IPS DF 6.9 (cell line): ENCODE data around the gene SLC25A26.

Experiments
- DNase-seq: peaks from one replicate; pipeline ENCODE4 v3.0.0-alpha.2; 2013; ENCODE audit warnings: low read depth, low spot score
- H3K27ac ChIP-seq: one replicate; pipeline ENCODE4 v1.5.1; 2013; ENCODE audit warnings: low read length, control low read depth
- H3K27me3 ChIP-seq: 2 replicates; pipeline ENCODE4 v1.6.1; 2013; ENCODE audit warnings: mild to moderate bottlenecking, low read length; ENCODE audit not compliant: control insufficient read depth, insufficient read depth
- H3K36me3 ChIP-seq: 2 replicates; pipeline ENCODE4 v1.6.1; 2013; ENCODE audit warnings: low read length; ENCODE audit not compliant: control insufficient read depth, insufficient read depth
- H3K4me1 ChIP-seq: 2 replicates; pipeline ENCODE4 v1.6.1; 2013; ENCODE audit warnings: low read length; ENCODE audit not compliant: control insufficient read depth, insufficient read depth
- H3K4me3 ChIP-seq: 2 replicates; pipeline ENCODE4 v1.5.1; 2013; ENCODE audit warnings: mild to moderate bottlenecking, low read length
- H3K9me3 ChIP-seq: 2 replicates; pipeline ENCODE4 v1.6.1; 2013; ENCODE audit warnings: low read length, inconsistent platforms; ENCODE audit not compliant: control insufficient read depth, insufficient read depth
- WGBS: extraction: QIAGEN DNeasy Blood & Tissue Kit; methylation state at CpG from one replicate; pipeline ENCODE4 v1.1.7; 2013; ENCODE audit warnings: mixed read lengths, missing lambda C conversion rate; ENCODE audit not compliant: insufficient read length, insufficient coverage; 5-methylcytosine and 5-hydroxymethylcytosine counted together

SLC25A26 gene

GRCh38 chr3:66199089-66199473 lies 21.7 kb upstream of the SLC25A26 start:
- no CpG with 5 or more reads among the region's 1 CpG for WGBS

GRCh38 chr3:66200147-66200546 lies 20.7 kb upstream of the SLC25A26 start:
- no peak for DNase-seq
- no peaks in the 10 kb centered on the region for H3K27me3 ChIP-seq
- no CpG with 5 or more reads among the region's 3 CpGs for WGBS
- no peaks in the 10 kb centered on the region for H3K36me3 ChIP-seq
- H3K27ac ChIP-seq = no peak overlapping the region
- no peaks in the 10 kb centered on the region for H3K9me3 ChIP-seq
- no peak overlapping the region for H3K4me3 ChIP-seq
- H3K4me1 ChIP-seq = no peaks in the 10 kb centered on the region

More at GRCh38 chr3:66199089-66199473, 21.7 kb upstream of the SLC25A26 start:
- no peak overlapping the region for H3K27ac ChIP-seq
- DNase-seq = no peak
- no peaks in the 10 kb centered on the region for H3K36me3 ChIP-seq
- H3K9me3 ChIP-seq = no peaks in the 10 kb centered on the region
- H3K27me3 ChIP-seq = no peaks in the 10 kb centered on the region
- no peak overlapping the region for H3K4me3 ChIP-seq
- no peaks in the 10 kb centered on the region for H3K4me1 ChIP-seq

GRCh38 chr3:66200786-66201185 lies 20.0 kb upstream of the SLC25A26 start:
- no peak for DNase-seq
- no peaks in the 10 kb centered on the region for H3K9me3 ChIP-seq
- H3K4me3 ChIP-seq = no peak overlapping the region
- H3K27ac ChIP-seq = no peak overlapping the region
- no peaks in the 10 kb centered on the region for H3K36me3 ChIP-seq
- H3K27me3 ChIP-seq = no peaks in the 10 kb centered on the region
- H3K4me1 ChIP-seq = no peaks in the 10 kb centered on the region
- no CpG with 5 or more reads among the region's 2 CpGs for WGBS

GRCh38 chr3:66203275-66203674 lies 17.5 kb upstream of the SLC25A26 start:
- Histone ChIP-seq H3K27me3 (no peaks in the 10 kb centered on the region), H3K36me3 (no peaks in the 10 kb centered on the region), H3K9me3 (no peaks in the 10 kb centered on the region), H3K4me1 (no peaks in the 10 kb centered on the region), H3K27ac (no peak overlapping the region), H3K4me3 (no peak overlapping the region)
- DNase-seq = no peak
- 100% methylated on average over 1 of the region's 2 CpGs for WGBS

GRCh38 chr3:66206806-66207205 lies 14.0 kb upstream of the SLC25A26 start:
- Histone ChIP-seq H3K36me3 (no peaks in the 10 kb centered on the region), H3K4me3 (no peak overlapping the region), H3K27ac (no peak overlapping the region), H3K4me1 (no peaks in the 10 kb centered on the region), H3K9me3 (no peaks in the 10 kb centered on the region), H3K27me3 (no peaks in the 10 kb centered on the region)
- DNase-seq = no peak
- no CpG with 5 or more reads among the region's 7 CpGs for WGBS

- H3K27ac ChIP-seq = no peak overlapping the region
- H3K4me1 ChIP-seq = no peaks in the 10 kb centered on the region
- H3K36me3 ChIP-seq = no peaks in the 10 kb centered on the region
- no peaks in the 10 kb centered on the region for H3K9me3 ChIP-seq
- DNase-seq = no peak
- no peak overlapping the region for H3K4me3 ChIP-seq
- WGBS = no CpG with 5 or more reads among the region's 3 CpGs
- H3K27me3 ChIP-seq = no peaks in the 10 kb centered on the region
Measured at GRCh38 chr3:66208189-66208588, 12.6 kb upstream of the SLC25A26 start.

- H3K4me3 ChIP-seq = no peak overlapping the region
- H3K4me1 ChIP-seq = no peaks in the 10 kb centered on the region
- no peak for DNase-seq
- H3K36me3 ChIP-seq = no peaks in the 10 kb centered on the region
- H3K9me3 ChIP-seq = no peaks in the 10 kb centered on the region
- WGBS = no CpG with 5 or more reads among the region's 9 CpGs
- H3K27me3 ChIP-seq = no peaks in the 10 kb centered on the region
- H3K27ac ChIP-seq = no peak overlapping the region
Measured at GRCh38 chr3:66210687-66211295, 10.0 kb upstream of the SLC25A26 start.

- Histone ChIP-seq H3K4me3 (no peak overlapping the region), H3K27me3 (no peaks in the 10 kb centered on the region), H3K27ac (no peak overlapping the region), H3K9me3 (no peaks in the 10 kb centered on the region), H3K4me1 (no peaks in the 10 kb centered on the region), H3K36me3 (no peaks in the 10 kb centered on the region)
- no CpG with 5 or more reads among the region's 4 CpGs for WGBS
- DNase-seq = no peak
Measured at GRCh38 chr3:66211779-66212178, 9.0 kb upstream of the SLC25A26 start.

GRCh38 chr3:66215106-66215505 lies 5.7 kb upstream of the SLC25A26 start:
- H3K9me3 ChIP-seq = no peaks in the 10 kb centered on the region
- no peak overlapping the region for H3K4me3 ChIP-seq
- H3K27me3 ChIP-seq = no peaks in the 10 kb centered on the region
- WGBS = no CpG with 5 or more reads among the region's 2 CpGs
- DNase-seq = no peak
- no peak overlapping the region for H3K27ac ChIP-seq
- no peaks in the 10 kb centered on the region for H3K36me3 ChIP-seq
- no peaks in the 10 kb centered on the region for H3K4me1 ChIP-seq

GRCh38 chr3:66220066-66220465 lies 735 bp upstream of the SLC25A26 start:
- no peaks in the 10 kb centered on the region for H3K9me3 ChIP-seq
- no peaks in the 10 kb centered on the region for H3K27me3 ChIP-seq
- no peak overlapping the region for H3K27ac ChIP-seq
- no CpG with 5 or more reads among the region's 5 CpGs for WGBS
- H3K4me1 ChIP-seq = no peaks in the 10 kb centered on the region
- H3K36me3 ChIP-seq = no peaks in the 10 kb centered on the region; the same call in 1 of the 2 replicates
- no peak for DNase-seq
- H3K4me3 ChIP-seq = no peak overlapping the region

GRCh38 chr3:66224220-66224619 lies 3.4 kb downstream of the SLC25A26 start:
- H3K27me3 ChIP-seq = no peaks in the 10 kb centered on the region
- no peak overlapping the region for H3K27ac ChIP-seq
- no CpG with 5 or more reads among the region's 1 CpG for WGBS
- no peaks in the 10 kb centered on the region for H3K4me1 ChIP-seq
- no peaks in the 10 kb centered on the region for H3K9me3 ChIP-seq
- H3K4me3 ChIP-seq = no peak overlapping the region
- DNase-seq = no peak
- H3K36me3 ChIP-seq = no peaks in the 10 kb centered on the region; the same call in 1 of the 2 replicates
